Pancreas (tissue), 10 donors: ENCODE measurements around the gene TCFL5. TPM values are rescaled to one million over a fixed set of nuclear protein-coding genes. Genes with fewer than 3 reads are reported as not detected.
A peak's percentile ranks its signal among the peaks of the same experiment; 100 is the strongest.

Experiments used
- ATAC-seq, 4 donors: fragments of 200-7000 bp; cut with Tn5 transposase; one replicate each; pipeline versions ENCODE4 v1.8.0 to v1.9.1; 2020; ENCODE audit warnings: mild to moderate bottlenecking in 4 of 4, moderate library complexity in 4 of 4
- DNase-seq, 6 donors: peaks; one replicate each; pipeline ENCODE4 v3.0.0-alpha.2; 2020
- FAIRE-seq: peaks from 2 replicates; lab custom pipeline; 2012; peaks lifted over from hg19 to GRCh38; lab: Jason Lieb, UNC
- H3K27ac ChIP-seq, 4 donors: fragments of 200-600 bp; sonication (generic); 1 replicate in 3 of 4; 2 replicates in 1 of 4; pipeline versions ENCODE4 v1.5.0 to v1.8.0; 2020
- H3K27me3 ChIP-seq, 4 donors: fragments of 200-600 bp; one replicate each; pipeline ENCODE4 v1.8.0; 2021
- H3K36me3 ChIP-seq, 3 donors: fragments of 200-600 bp; sonication (generic) in 1 of 3; one replicate each; pipeline versions ENCODE4 v1.5.0 to v1.8.0; 2020 to 2021
- H3K4me1 ChIP-seq, 3 donors: fragments of 200-600 bp; one replicate each; pipeline ENCODE4 v1.8.0; 2021
- H3K4me3 ChIP-seq, 4 donors: fragments of 200-600 bp; sonication (generic) in 2 of 4; one replicate each; pipeline versions ENCODE4 v1.5.0 to v1.8.0; 2020 to 2021
- H3K9me3 ChIP-seq, 4 donors: fragments of 200-600 bp; one replicate each; pipeline ENCODE4 v1.8.0; 2021
- whole genome bisulfite sequencing, 2 donors: extraction: QIAGEN DNeasy Blood & Tissue Kit; methylation state at CpG; one replicate each; pipeline ENCODE4 v1.1.7; 2013; 5-methylcytosine and 5-hydroxymethylcytosine counted together
- intact Hi-C, 3 donors: fragments of 100-400 bp; cut with DNase I; formaldehyde crosslinking; loops; one replicate each; pipeline versions ENCODE4 v1.11.1 to v1.14.2; 2022
- polyA plus RNA-seq, 2 donors: library from polyadenylated mRNA; stranded (reverse); fragments of 200-250 nt; gene quantifications; one replicate each; pipeline ENCODE4 v1.2.3, GENCODE V29; 2013
- total RNA-seq, 6 donors: library from RNA; stranded (reverse); fragmentation: NEBNext Ultra II Directional in 4 of 6; extraction: Animal tissue kit (Norgen Biotek cat#: 25700) in 4 of 6; gene quantifications; one replicate each; pipeline versions ENCODE4 v1.2.1 to v1.2.4, GENCODE V29; 2021 to 2023
- TF ChIP-seq, protein P1 (sequence below), 4 donors: fragments of 200-600 bp; sonication (generic) in 3 of 4; IDR thresholded peaks; one replicate each; pipeline versions ENCODE4 v1.5.0 to v1.8.0; 2021; ENCODE audit warnings: antibody characterized with exemption in 4 of 4
- donor health status: healthy with polysubstance abuse.
- donor health status: DM: no; HTN: no; CAD: no; lungs with moderate emphysema.
- donor health status: DM: no; HTN: no; CAD: no.
- donor health status: control.
- donor health status: control.
- donor health status: Bipolar disorder and iron deficiency.
- donor health status: DM: yes; HTN: yes; CAD: no.
- donor health status: DM: no; HTN: no; CAD: no.
- donor health status: DM: no; HTN: no; CAD: no.
- donor health status: DM: yes; HTN: yes; CAD: no.

TCFL5 gene
- total and polyA plus RNA-seq, 8 donors, result 2.5 to 4.9 (median 4.0) TPM

DNA sequence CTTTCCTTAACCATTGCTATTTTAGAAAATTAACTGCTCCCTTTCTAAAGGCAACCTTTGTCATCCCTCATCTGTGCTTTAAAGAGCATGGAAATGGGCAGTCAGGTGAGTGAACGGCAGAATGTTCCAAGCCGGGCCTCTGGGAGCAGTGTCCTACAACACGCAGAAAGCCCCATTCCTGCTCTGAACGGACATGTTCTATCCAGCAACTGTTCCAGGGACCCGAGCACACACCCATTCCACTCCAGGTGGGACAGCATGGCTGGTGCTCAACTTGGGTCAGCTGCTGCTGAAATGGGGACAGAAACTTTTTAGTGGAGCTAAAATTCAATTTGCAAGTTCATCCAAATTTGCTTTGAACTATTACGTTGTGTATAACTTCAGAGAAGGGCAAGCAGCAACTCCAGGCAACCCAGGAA, 38.0 kb upstream of the TCFL5 start:
- DNase-seq, result no peak
- no peaks in the 10 kb centered on the region for H3K9me3 ChIP-seq
- intact Hi-C loops, result loop anchor here in 2 of 3 donors (5.0 to 10.0 kb wide), 2 partner anchors 108 to 115 kb away; partner anchors contain the start of gene BHLHE23 (in 1 of the 2)
- H3K4me3 ChIP-seq, result no peak overlapping the region
- H3K36me3 ChIP-seq, result peaks cover 6 to 28% (median 26%) of the 10 kb centered on the region in 3 donors
- no peaks in the 10 kb centered on the region for H3K27me3 ChIP-seq
- peaks cover 0 to 8% (median 4%) of the 10 kb centered on the region in 3 donors for H3K4me1 ChIP-seq
- ATAC-seq, result peak; percentile 23 to 51 (median 32)
- H3K27ac ChIP-seq, result peak overlapping the region in 1 of 4 donors; percentile 2
- WGBS, 2 donors, result 5 to 7% methylated on average over 6 of the region's 6 CpGs
- TF ChIP-seq, protein P1, sequence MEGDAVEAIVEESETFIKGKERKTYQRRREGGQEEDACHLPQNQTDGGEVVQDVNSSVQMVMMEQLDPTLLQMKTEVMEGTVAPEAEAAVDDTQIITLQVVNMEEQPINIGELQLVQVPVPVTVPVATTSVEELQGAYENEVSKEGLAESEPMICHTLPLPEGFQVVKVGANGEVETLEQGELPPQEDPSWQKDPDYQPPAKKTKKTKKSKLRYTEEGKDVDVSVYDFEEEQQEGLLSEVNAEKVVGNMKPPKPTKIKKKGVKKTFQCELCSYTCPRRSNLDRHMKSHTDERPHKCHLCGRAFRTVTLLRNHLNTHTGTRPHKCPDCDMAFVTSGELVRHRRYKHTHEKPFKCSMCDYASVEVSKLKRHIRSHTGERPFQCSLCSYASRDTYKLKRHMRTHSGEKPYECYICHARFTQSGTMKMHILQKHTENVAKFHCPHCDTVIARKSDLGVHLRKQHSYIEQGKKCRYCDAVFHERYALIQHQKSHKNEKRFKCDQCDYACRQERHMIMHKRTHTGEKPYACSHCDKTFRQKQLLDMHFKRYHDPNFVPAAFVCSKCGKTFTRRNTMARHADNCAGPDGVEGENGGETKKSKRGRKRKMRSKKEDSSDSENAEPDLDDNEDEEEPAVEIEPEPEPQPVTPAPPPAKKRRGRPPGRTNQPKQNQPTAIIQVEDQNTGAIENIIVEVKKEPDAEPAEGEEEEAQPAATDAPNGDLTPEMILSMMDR (IDR thresholded peaks at IDR 0.05), result no peak
- no peak for FAIRE-seq

DNA sequence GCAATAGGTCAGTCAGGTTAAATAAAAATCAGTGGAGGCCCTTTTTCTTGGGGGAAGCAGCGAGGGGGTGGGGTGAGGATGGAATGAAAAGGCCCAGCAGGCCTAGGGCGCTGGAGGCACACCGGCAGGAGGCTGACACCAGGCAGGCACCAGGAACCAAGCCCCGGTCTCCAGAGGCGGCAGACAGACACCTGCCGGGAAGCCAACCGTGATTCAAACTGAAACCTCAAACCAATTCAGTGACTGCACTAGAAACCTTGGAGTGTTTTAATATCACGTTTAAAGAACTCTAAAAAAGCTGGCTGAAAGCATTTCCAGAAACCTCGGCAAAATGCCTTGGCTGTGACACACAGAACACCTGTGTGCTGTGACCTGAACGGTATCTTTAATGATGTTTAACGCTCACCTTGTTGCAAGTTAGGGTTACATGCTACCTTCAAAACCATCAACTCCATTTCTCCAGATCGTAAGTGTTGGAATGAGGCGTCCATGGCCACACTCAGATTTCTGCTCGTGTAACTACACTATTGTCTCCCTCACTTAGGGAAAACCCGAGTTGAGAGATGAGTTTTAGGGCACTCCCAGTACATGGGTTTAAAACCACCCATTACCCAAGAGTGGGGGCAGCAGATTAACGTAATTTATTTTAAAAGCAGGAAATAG, 37.5 kb upstream of the TCFL5 start:
- Histone ChIP-seq H3K4me1 (peaks cover 0 to 8% (median 4%) of the 10 kb centered on the region in 3 donors), H3K27me3 (no peaks in the 10 kb centered on the region), H3K4me3 (no peak overlapping the region), H3K36me3 (peaks cover 4 to 29% (median 28%) of the 10 kb centered on the region in 3 donors), H3K27ac (no peak overlapping the region), H3K9me3 (no peaks in the 10 kb centered on the region)
- TF ChIP-seq, protein P1 (IDR thresholded peaks at IDR 0.05), result no peak
- DNase-seq, result no peak
- 25 to 35% methylated on average over 16 of the region's 16 CpGs for WGBS, 2 donors
- no peak for ATAC-seq
- no peak for FAIRE-seq
- intact Hi-C loops, result loop anchor here in 2 of 3 donors (5.0 to 10.0 kb wide), 2 partner anchors 108 to 116 kb away; partner anchors contain the start of gene BHLHE23 (in 1 of the 2)

DNA sequence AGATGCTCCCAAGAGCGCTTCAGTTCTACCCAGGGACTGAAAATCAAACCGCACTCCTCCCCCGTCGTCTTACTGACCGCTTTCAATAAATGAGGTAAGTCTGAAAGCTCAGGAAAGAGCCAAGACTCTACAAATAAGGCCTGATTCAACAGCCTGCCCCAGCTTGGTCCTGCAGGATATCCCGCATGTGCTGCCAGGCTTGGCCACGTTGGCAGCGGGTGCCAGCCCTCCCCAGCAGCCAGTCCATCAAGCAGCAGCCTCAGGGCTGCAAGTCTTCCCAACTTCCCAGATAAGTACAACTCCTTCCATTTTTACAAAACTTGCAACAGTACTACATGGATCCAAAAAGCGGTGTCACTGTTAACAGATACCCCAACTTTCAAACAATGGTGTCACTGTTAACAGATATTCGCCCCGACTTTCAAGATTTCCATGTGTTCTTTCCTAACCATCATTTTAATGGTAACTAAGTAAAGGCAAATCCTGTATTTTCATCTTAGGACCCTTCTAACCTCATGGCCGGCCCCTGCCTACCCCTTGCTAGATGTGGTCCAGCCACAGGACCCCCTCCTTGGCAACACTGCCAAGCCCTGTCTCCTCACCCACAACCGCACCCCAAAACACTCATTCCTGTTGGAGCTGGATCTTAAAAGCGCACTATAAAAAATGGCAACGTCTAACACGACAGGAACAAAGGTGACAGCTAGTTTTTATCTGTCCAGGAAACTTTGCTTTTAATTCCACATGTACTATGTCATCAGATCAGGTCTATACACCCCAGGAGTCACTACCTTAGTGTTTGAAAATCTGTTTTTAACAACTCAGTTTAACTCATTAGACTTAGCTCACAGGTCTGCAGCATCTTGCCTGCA, 36.7 kb upstream of the TCFL5 start:
- DNase-seq (no peak), ATAC-seq (no peak), FAIRE-seq (no peak)
- TF ChIP-seq, protein P1 (IDR thresholded peaks at IDR 0.05), result no peak
- no peaks in the 10 kb centered on the region for H3K9me3 ChIP-seq
- no peak overlapping the region for H3K4me3 ChIP-seq
- intact Hi-C loops, result loop anchor here in 2 of 3 donors (5.0 to 10.0 kb wide), 2 partner anchors 109 to 116 kb away; partner anchors contain the start of gene BHLHE23 (in 1 of the 2)
- H3K4me1 ChIP-seq, result peaks cover 0 to 8% (median 4%) of the 10 kb centered on the region in 3 donors
- peaks cover 0 to 29% (median 25%) of the 10 kb centered on the region in 3 donors for H3K36me3 ChIP-seq
- H3K27ac ChIP-seq, result no peak overlapping the region
- H3K27me3 ChIP-seq, result no peaks in the 10 kb centered on the region
- 71 to 76% methylated on average over 16 of the region's 16 CpGs for WGBS, 2 donors

DNA sequence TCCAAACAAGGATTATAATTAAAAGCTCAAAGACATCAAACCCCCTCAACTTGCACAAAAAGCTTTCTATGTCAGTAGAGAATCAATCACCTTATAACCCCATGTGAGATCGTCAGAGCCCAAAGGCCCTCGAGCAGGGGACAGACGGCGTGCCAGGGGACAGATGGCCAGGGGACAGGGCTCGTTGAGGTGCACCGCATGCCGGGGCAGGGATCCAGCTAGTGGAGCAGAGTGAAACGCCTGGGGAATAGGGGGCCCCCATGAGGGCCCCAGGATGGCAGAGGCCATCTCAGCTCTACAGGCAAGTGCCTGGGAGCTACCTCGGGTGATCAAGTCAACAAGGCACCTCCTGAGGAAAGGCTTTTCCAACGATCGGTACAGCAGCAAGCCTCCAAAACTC, 36.0 kb upstream of the TCFL5 start:
- intact Hi-C loops, result loop anchor here in 2 of 3 donors (5.0 to 10.0 kb wide), 2 partner anchors 110 to 117 kb away; partner anchors contain the start of gene BHLHE23 (in 1 of the 2)
- no peaks in the 10 kb centered on the region for H3K9me3 ChIP-seq
- no peak for ATAC-seq
- no peaks in the 10 kb centered on the region for H3K27me3 ChIP-seq
- no peak overlapping the region for H3K27ac ChIP-seq
- H3K4me1 ChIP-seq, result peaks cover 0 to 8% (median 4%) of the 10 kb centered on the region in 3 donors
- DNase-seq, result no peak
- TF ChIP-seq, protein P1 (IDR thresholded peaks at IDR 0.05), result no peak
- H3K4me3 ChIP-seq, result no peak overlapping the region
- H3K36me3 ChIP-seq, result peaks cover 0 to 30% (median 22%) of the 10 kb centered on the region in 3 donors
- no peak for FAIRE-seq
- 72 to 75% methylated on average over 11 of the region's 11 CpGs for WGBS, 2 donors
